Mammary epithelial cell (primary cell): ENCODE data around the gene KLK13.

Experiments
- EZH2 ChIP-seq: IDR thresholded peaks from 2 replicates; pipeline ENCODE4 v1.6.1; 2012; ENCODE audit warnings: low read length, inconsistent platforms, borderline replicate concordance
- TF ChIP-seq, protein P1 (sequence below), 2 donors: IDR thresholded peaks in 1 of 2; conservative IDR thresholded peaks in 1 of 2; 2 replicates each; pipeline ENCODE4 v1.5.1; 2011 to 2012; ENCODE audit warnings: inconsistent platforms in 2 of 2, low read length in 2 of 2, mild to moderate bottlenecking in 2 of 2, control low read depth in 1 of 2, low read depth in 1 of 2; ENCODE audit not compliant: insufficient read depth in 1 of 2; ENCODE audit errors: extremely low read depth in 1 of 2

DNA sequence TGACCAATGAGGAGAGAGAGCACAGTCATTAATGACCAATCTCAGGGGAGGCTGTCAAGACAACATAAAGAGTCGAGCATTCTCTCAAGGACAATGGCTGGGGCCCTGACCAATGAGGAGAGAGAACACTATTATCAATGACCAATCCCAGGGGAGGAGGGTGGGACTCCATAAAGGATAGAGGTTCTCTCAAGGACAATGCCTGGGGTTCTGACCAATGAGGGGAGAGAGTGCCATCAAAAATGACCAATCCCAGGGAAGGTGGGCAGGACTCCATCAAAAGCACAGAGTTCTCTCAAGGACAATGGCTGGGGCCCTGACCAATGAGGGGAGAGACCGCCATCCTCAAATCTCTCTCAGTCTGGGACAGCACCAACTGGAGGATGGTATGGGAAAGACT lies 35.2 kb downstream of the KLK13 start:
- TF ChIP-seq, protein P1, sequence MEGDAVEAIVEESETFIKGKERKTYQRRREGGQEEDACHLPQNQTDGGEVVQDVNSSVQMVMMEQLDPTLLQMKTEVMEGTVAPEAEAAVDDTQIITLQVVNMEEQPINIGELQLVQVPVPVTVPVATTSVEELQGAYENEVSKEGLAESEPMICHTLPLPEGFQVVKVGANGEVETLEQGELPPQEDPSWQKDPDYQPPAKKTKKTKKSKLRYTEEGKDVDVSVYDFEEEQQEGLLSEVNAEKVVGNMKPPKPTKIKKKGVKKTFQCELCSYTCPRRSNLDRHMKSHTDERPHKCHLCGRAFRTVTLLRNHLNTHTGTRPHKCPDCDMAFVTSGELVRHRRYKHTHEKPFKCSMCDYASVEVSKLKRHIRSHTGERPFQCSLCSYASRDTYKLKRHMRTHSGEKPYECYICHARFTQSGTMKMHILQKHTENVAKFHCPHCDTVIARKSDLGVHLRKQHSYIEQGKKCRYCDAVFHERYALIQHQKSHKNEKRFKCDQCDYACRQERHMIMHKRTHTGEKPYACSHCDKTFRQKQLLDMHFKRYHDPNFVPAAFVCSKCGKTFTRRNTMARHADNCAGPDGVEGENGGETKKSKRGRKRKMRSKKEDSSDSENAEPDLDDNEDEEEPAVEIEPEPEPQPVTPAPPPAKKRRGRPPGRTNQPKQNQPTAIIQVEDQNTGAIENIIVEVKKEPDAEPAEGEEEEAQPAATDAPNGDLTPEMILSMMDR (conservative IDR thresholded peaks at IDR 0.05 in 1 of 2, IDR thresholded peaks at IDR 0.05 in 1 of 2; ENCODE audit: extremely low read depth in 1 of 2, insufficient read depth in 1 of 2, low read depth in 1 of 2, low read length in 2 of 2), result no peak
- TF ChIP-seq EZH2, result no peak
